Measurements from ENCODE around the gene TSPAN5. TPM values are rescaled to one million over a fixed set of nuclear protein-coding genes. Genes with fewer than 3 reads are reported as not detected.

Gene TSPAN5
- total RNA-seq, 1 experiment from 2014 or later = 18.5 TPM

GRCh38 chr4:98614662-98615061 is 43.7 kb downstream of the TSPAN5 start:
- Mint-ChIP-seq H3K4me1 (ENCODE audit: insufficient read depth, unreplicated experiment) (peaks cover 18% of the 10 kb centered on the region), H3K9me3 (ENCODE audit: unreplicated experiment) (no peaks in the 10 kb centered on the region), H3K27ac (ENCODE audit: low read depth, unreplicated experiment) (no peak overlapping the region), H3K27me3 (ENCODE audit: insufficient read depth, unreplicated experiment) (no peaks in the 10 kb centered on the region), H3K4me3 (ENCODE audit: unreplicated experiment) (no peak overlapping the region), H3K36me3 (ENCODE audit: insufficient read depth, unreplicated experiment) (no peaks in the 10 kb centered on the region)
- no peak for DNase-seq (ENCODE audit: unreplicated experiment)
- BruUV-seq (replicated peaks) = no TSS peak
- intact Hi-C loops (cut with micrococcal nuclease) = no loop called here
- ChIA-PET POLR2A (no interaction called here), CTCF (no interaction called here)
- TF ChIP-seq CTCF (IDR thresholded peaks at IDR 0.05; ENCODE audit: unreplicated experiment) = no peak

GRCh38 chr4:98614094-98614493 is 44.3 kb downstream of the TSPAN5 start:
- ChIA-PET POLR2A (no interaction called here), CTCF (no interaction called here)
- H3K9me3 Mint-ChIP-seq (ENCODE audit: unreplicated experiment) = no peaks in the 10 kb centered on the region
- no peaks in the 10 kb centered on the region for H3K36me3 Mint-ChIP-seq (ENCODE audit: insufficient read depth, unreplicated experiment)
- H3K4me3 Mint-ChIP-seq (ENCODE audit: unreplicated experiment) = no peak overlapping the region
- DNase-seq (ENCODE audit: unreplicated experiment) = no peak
- no peak for TF ChIP-seq CTCF (IDR thresholded peaks at IDR 0.05; ENCODE audit: unreplicated experiment)
- peak overlapping the region; percentile 24 for H3K27ac Mint-ChIP-seq (ENCODE audit: low read depth, unreplicated experiment)
- H3K27me3 Mint-ChIP-seq (ENCODE audit: insufficient read depth, unreplicated experiment) = no peaks in the 10 kb centered on the region
- BruUV-seq (replicated peaks) = no TSS peak
- peaks cover 18% of the 10 kb centered on the region for H3K4me1 Mint-ChIP-seq (ENCODE audit: insufficient read depth, unreplicated experiment)
- intact Hi-C loops (cut with micrococcal nuclease) = no loop called here

GRCh38 chr4:98613453-98614075 is 44.8 kb downstream of the TSPAN5 start:
- ChIA-PET POLR2A (no interaction called here), CTCF (no interaction called here)
- peaks cover 18% of the 10 kb centered on the region for H3K4me1 Mint-ChIP-seq (ENCODE audit: insufficient read depth, unreplicated experiment)
- no peak overlapping the region for H3K4me3 Mint-ChIP-seq (ENCODE audit: unreplicated experiment)
- H3K27ac Mint-ChIP-seq (ENCODE audit: low read depth, unreplicated experiment) = peak overlapping the region; percentile 24
- DNase-seq (ENCODE audit: unreplicated experiment) = no peak
- H3K27me3 Mint-ChIP-seq (ENCODE audit: insufficient read depth, unreplicated experiment) = no peaks in the 10 kb centered on the region
- no peaks in the 10 kb centered on the region for H3K9me3 Mint-ChIP-seq (ENCODE audit: unreplicated experiment)
- TF ChIP-seq CTCF (IDR thresholded peaks at IDR 0.05; ENCODE audit: unreplicated experiment) = no peak
- no TSS peak for BruUV-seq (replicated peaks)
- intact Hi-C loops (cut with micrococcal nuclease) = no loop called here
- H3K36me3 Mint-ChIP-seq (ENCODE audit: insufficient read depth, unreplicated experiment) = peaks cover 5% of the 10 kb centered on the region

- BruUV-seq (replicated peaks) = no TSS peak
- ChIA-PET POLR2A (no interaction called here), CTCF (no interaction called here)
- no peaks in the 10 kb centered on the region for H3K9me3 Mint-ChIP-seq (ENCODE audit: unreplicated experiment)
- no peak for DNase-seq (ENCODE audit: unreplicated experiment)
- no peak for TF ChIP-seq CTCF (IDR thresholded peaks at IDR 0.05; ENCODE audit: unreplicated experiment)
- no peak overlapping the region for H3K27ac Mint-ChIP-seq (ENCODE audit: low read depth, unreplicated experiment)
- no peaks in the 10 kb centered on the region for H3K27me3 Mint-ChIP-seq (ENCODE audit: insufficient read depth, unreplicated experiment)
- H3K4me3 Mint-ChIP-seq (ENCODE audit: unreplicated experiment) = no peak overlapping the region
- peaks cover 7% of the 10 kb centered on the region for H3K36me3 Mint-ChIP-seq (ENCODE audit: insufficient read depth, unreplicated experiment)
- intact Hi-C loops (cut with micrococcal nuclease) = no loop called here
- H3K4me1 Mint-ChIP-seq (ENCODE audit: insufficient read depth, unreplicated experiment) = peaks cover 18% of the 10 kb centered on the region
Measured at GRCh38 chr4:98612318-98613250, 45.8 kb downstream of the TSPAN5 start.

Measured in MCF 10A (cell line).